PC-9 (cell line): ENCODE results near the gene PPP1R11. TPM values are rescaled to one million over a fixed set of nuclear protein-coding genes. Genes with fewer than 3 reads are reported as not detected.

Source experiments
- BruUV-seq: library from RNA; stranded (reverse); fragments of 400-500 nt; replicated peaks from 2 replicates; lab custom pipeline; 2021; lab: Mats Ljungman, UMichigan
- CTCF ChIA-PET: fragments of 300-600 bp; sonication (Branson Sonifier 250); formaldehyde crosslinking; loops from one replicate; lab custom pipeline; 2022; ENCODE audit warnings: antibody characterized with exemption; lab: Charles Lee
- POLR2A ChIA-PET: fragments of 300-600 bp; sonication (Branson Sonifier 250); formaldehyde crosslinking; loops from one replicate; lab custom pipeline; 2022; ENCODE audit warnings: antibody characterized with exemption; ENCODE audit not compliant: unreplicated experiment; lab: Charles Lee
- DNase-seq, 2 experiments: peaks; one replicate each; pipeline versions ENCODE4 v3.0.0 to v3.0.0-alpha.2; 2015 to 2022; ENCODE audit warnings: mixed read lengths in 1 of 2
- H2AFZ ChIP-seq: fragments of 200-600 bp; sonication (generic); 2 replicates; pipeline ENCODE4 v1.8.1; 2017; ENCODE audit warnings: antibody characterized with exemption
- H3F3A ChIP-seq: fragments of 200-600 bp; sonication (generic); 2 replicates; pipeline ENCODE4 v1.8.1; 2017; ENCODE audit warnings: antibody characterized with exemption, mild to moderate bottlenecking, low read depth; ENCODE audit not compliant: insufficient read depth
- H3K27ac ChIP-seq: fragments of 200-600 bp; sonication (generic); 2 replicates; pipeline ENCODE4 v1.6.1; 2016; ENCODE audit warnings: mixed run types
- H3K27me3 ChIP-seq: fragments of 200-600 bp; sonication (generic); 2 replicates; pipeline ENCODE4 v1.6.1; 2016; ENCODE audit warnings: low read depth, mixed run types; ENCODE audit not compliant: insufficient read depth
- H3K36me3 ChIP-seq: fragments of 200-600 bp; sonication (generic); 2 replicates; pipeline ENCODE4 v1.6.1; 2016; ENCODE audit warnings: low read depth, mixed run types
- H3K4me1 ChIP-seq: fragments of 200-600 bp; sonication (generic); replicated peaks from 2 replicates; pipeline ENCODE4 v1.6.1; 2016; ENCODE audit warnings: mixed run types; ENCODE audit not compliant: insufficient read depth
- H3K4me2 ChIP-seq: fragments of 200-600 bp; sonication (generic); 2 replicates; pipeline ENCODE4 v1.6.1; 2017; ENCODE audit warnings: mixed run types
- H3K4me3 ChIP-seq: fragments of 200-600 bp; sonication (generic); 2 replicates; pipeline ENCODE4 v1.6.1; 2016; ENCODE audit warnings: mixed run types
- H3K79me2 ChIP-seq: fragments of 200-600 bp; sonication (generic); 2 replicates; pipeline ENCODE4 v1.6.1; 2017; ENCODE audit warnings: low read depth, mixed run types
- H3K9me2 ChIP-seq: fragments of 200-600 bp; sonication (generic); 2 replicates; pipeline ENCODE4 v1.8.1; 2017; ENCODE audit warnings: mild to moderate bottlenecking; ENCODE audit not compliant: insufficient read depth
- H3K9me3 ChIP-seq: fragments of 200-600 bp; sonication (generic); 2 replicates; pipeline ENCODE4 v1.8.1; 2016; ENCODE audit warnings: low read depth; ENCODE audit not compliant: insufficient read depth
- H4K20me1 ChIP-seq: fragments of 200-600 bp; sonication (generic); 2 replicates; pipeline ENCODE4 v1.8.1; 2017; ENCODE audit not compliant: insufficient read depth
- EZH2 ChIP-seq: fragments of 200-600 bp; sonication (generic); IDR thresholded peaks from 2 replicates; pipeline ENCODE4 v1.8.0; 2017; ENCODE audit warnings: antibody characterized with exemption, low read depth
- intact Hi-C: fragments of 100-400 bp; cut with micrococcal nuclease; formaldehyde crosslinking; loops from one replicate; pipeline ENCODE4 v1.10.0; 2022; ENCODE audit not compliant: unreplicated experiment
- total RNA-seq: library from RNA; stranded (reverse); gene quantifications from 2 replicates; pipeline ENCODE4 v1.2.3, GENCODE V29; 2021
- TF ChIP-seq, protein P1 (sequence below): fragments of 200-600 bp; sonication (generic); conservative IDR thresholded peaks from 2 replicates; pipeline ENCODE4 v1.6.1; 2017; ENCODE audit warnings: mixed run types, antibody characterized with exemption, mild to moderate bottlenecking, moderate library complexity

PPP1R11 gene
- total RNA-seq, 1 experiment from 2014 or later, result 48.3 TPM

- peaks cover 7% of the 10 kb centered on the region; the same call in 1 of the 2 replicates for H3F3A ChIP-seq
- ChIA-PET POLR2A (no interaction called here), CTCF (no interaction called here)
- no peak overlapping the region for H3K4me3 ChIP-seq
- no peak for TF ChIP-seq EZH2
- TF ChIP-seq, protein P1, sequence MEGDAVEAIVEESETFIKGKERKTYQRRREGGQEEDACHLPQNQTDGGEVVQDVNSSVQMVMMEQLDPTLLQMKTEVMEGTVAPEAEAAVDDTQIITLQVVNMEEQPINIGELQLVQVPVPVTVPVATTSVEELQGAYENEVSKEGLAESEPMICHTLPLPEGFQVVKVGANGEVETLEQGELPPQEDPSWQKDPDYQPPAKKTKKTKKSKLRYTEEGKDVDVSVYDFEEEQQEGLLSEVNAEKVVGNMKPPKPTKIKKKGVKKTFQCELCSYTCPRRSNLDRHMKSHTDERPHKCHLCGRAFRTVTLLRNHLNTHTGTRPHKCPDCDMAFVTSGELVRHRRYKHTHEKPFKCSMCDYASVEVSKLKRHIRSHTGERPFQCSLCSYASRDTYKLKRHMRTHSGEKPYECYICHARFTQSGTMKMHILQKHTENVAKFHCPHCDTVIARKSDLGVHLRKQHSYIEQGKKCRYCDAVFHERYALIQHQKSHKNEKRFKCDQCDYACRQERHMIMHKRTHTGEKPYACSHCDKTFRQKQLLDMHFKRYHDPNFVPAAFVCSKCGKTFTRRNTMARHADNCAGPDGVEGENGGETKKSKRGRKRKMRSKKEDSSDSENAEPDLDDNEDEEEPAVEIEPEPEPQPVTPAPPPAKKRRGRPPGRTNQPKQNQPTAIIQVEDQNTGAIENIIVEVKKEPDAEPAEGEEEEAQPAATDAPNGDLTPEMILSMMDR, result no peak
- no peaks in the 10 kb centered on the region for H4K20me1 ChIP-seq
- no peaks in the 10 kb centered on the region for H3K9me3 ChIP-seq
- H3K36me3 ChIP-seq, result no peaks in the 10 kb centered on the region
- no TSS peak for BruUV-seq
- no peaks in the 10 kb centered on the region for H3K79me2 ChIP-seq
- no peak overlapping the region for H2AFZ ChIP-seq
- no peaks in the 10 kb centered on the region for H3K4me1 ChIP-seq
- no peaks in the 10 kb centered on the region for H3K27me3 ChIP-seq
- no peak overlapping the region for H3K27ac ChIP-seq
- DNase-seq, result no peak
- intact Hi-C loops, result no loop called here
- no peak overlapping the region for H3K4me2 ChIP-seq
- H3K9me2 ChIP-seq, result no peaks in the 10 kb centered on the region
Observed at GRCh38 chr6:30047220-30047619, 19.8 kb upstream of the PPP1R11 start.

GRCh38 chr6:30053682-30054081 is 13.3 kb upstream of the PPP1R11 start:
- Histone ChIP-seq H4K20me1 (no peaks in the 10 kb centered on the region), H3K9me2 (no peaks in the 10 kb centered on the region), H3K4me2 (no peak overlapping the region), H3K27ac (no peak overlapping the region), H3K9me3 (no peaks in the 10 kb centered on the region), H3K27me3 (no peaks in the 10 kb centered on the region), H2AFZ (no peak overlapping the region), H3K4me1 (no peaks in the 10 kb centered on the region), H3F3A (peaks cover 4% of the 10 kb centered on the region; the same call in 1 of the 2 replicates), H3K36me3 (peaks cover 9% of the 10 kb centered on the region; the same call in 1 of the 2 replicates), H3K79me2 (no peaks in the 10 kb centered on the region), H3K4me3 (no peak overlapping the region)
- POLR2A ChIA-PET, result no interaction called here
- TF ChIP-seq, protein P1, result no peak
- no peak for TF ChIP-seq EZH2
- intact Hi-C loops, result no loop called here
- CTCF ChIA-PET, result no interaction called here
- no TSS peak for BruUV-seq
- DNase-seq, result no peak

DNA sequence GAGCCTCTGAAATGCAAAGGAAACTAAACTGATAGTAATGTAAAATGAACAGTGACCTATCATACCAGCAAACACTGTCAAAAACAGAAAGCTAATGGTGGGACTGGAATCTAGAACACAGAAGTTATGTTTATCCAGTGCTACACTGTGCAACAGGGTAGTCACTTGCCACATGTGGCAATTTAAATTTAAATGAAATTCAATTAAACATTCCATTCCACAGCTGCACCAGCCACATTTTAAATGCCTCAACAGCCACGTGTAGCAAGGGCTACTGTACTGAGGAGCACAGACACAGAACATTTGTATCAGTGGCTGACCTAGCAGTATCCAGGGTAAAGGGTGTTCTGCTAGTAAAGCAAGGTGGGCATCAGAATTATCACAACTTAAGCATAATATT is 11.5 kb upstream of the PPP1R11 start:
- Histone ChIP-seq H3K4me1 (peaks cover 9% of the 10 kb centered on the region), H3K36me3 (peaks cover 9% of the 10 kb centered on the region; the same call in 1 of the 2 replicates), H3K79me2 (peaks cover 15% of the 10 kb centered on the region), H2AFZ (no peak overlapping the region), H3K4me3 (no peak overlapping the region), H3F3A (peaks cover 4% of the 10 kb centered on the region; the same call in 1 of the 2 replicates), H4K20me1 (no peaks in the 10 kb centered on the region), H3K9me3 (no peaks in the 10 kb centered on the region), H3K9me2 (no peaks in the 10 kb centered on the region), H3K27ac (no peak overlapping the region), H3K27me3 (no peaks in the 10 kb centered on the region), H3K4me2 (no peak overlapping the region)
- intact Hi-C loops, result no loop called here
- no peak for DNase-seq
- ChIA-PET POLR2A (no interaction called here), CTCF (no interaction called here)
- BruUV-seq, result no TSS peak
- TF ChIP-seq, protein P1, result no peak
- no peak for TF ChIP-seq EZH2
